ENCODE results near the gene CBX8.

Gene CBX8

GRCh38 chr17:79791735-79792161 lies 5.1 kb downstream of the CBX8 start:
- DNase-seq: no peak

- no peak for DNase-seq
Observed at GRCh38 chr17:79790805-79791734, 5.8 kb downstream of the CBX8 start.

- DNase-seq: peak; percentile 42
Observed at GRCh38 chr17:79789943-79790804, 6.7 kb downstream of the CBX8 start.

GRCh38 chr17:79788989-79789942 lies 7.6 kb downstream of the CBX8 start:
- DNase-seq: no peak

- no peak for DNase-seq
Observed at GRCh38 chr17:79788455-79788854, 8.4 kb downstream of the CBX8 start.

GRCh38 chr17:79786930-79787643 lies 9.8 kb downstream of the CBX8 start:
- no peak for DNase-seq

- DNase-seq: no peak
Observed at GRCh38 chr17:79785900-79786810, 10.7 kb downstream of the CBX8 start.

- DNase-seq: no peak
Observed at GRCh38 chr17:79785017-79785899, 11.6 kb downstream of the CBX8 start.

GRCh38 chr17:79784353-79785016 lies 12.4 kb downstream of the CBX8 start:
- no peak for DNase-seq

GRCh38 chr17:79783891-79784290 lies 13.0 kb downstream of the CBX8 start:
- no peak for DNase-seq

GRCh38 chr17:79781736-79782575 lies 14.9 kb downstream of the CBX8 start:
- no peak for DNase-seq

- DNase-seq: no peak
Observed at GRCh38 chr17:79781012-79781650, 15.7 kb downstream of the CBX8 start.

GRCh38 chr17:79779661-79780365 lies 17.1 kb downstream of the CBX8 start:
- no peak for DNase-seq

- DNase-seq: no peak
Observed at GRCh38 chr17:79779084-79779529, 17.8 kb downstream of the CBX8 start.

GRCh38 chr17:79778504-79779083 lies 18.3 kb downstream of the CBX8 start:
- no peak for DNase-seq

GRCh38 chr17:79777894-79778503 lies 18.9 kb downstream of the CBX8 start, which contains the start of gene CBX2:
CBX2 (plus strand) TSS chr17:79778148; CDS start chr17:79778236, 88 bp downstream.
- peak; percentile 87 for DNase-seq
